Measurements from ENCODE around the gene SCYL2.
"Not testable (repeated sequence)": the region's sequence is repeated elsewhere in the genome, so short reads cannot be mapped to it uniquely, and the experiment has no call there.

Gene SCYL2

DNA sequence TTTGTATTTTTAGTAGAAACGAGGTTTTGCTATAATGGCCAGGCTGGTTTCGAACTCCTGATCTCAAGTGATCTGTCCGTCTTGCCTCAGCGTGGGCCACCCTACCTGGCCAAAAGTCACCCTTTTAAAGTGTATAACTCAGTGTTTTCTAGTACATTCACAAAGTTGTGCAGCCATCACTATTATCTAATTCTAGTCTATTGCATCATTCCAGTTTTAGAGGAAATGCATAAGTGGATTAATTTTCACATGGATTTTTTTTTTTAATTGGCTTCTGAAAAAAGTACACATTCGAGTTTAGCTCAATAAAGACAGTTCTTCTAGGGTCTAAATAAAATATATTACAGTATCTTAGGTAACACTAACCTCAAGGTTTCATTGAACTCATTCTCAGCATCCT, 3.8 kb upstream of the SCYL2 start:
- TF ChIP-seq CTCF (IDR thresholded peaks at IDR 0.05; ENCODE audit: control insufficient read depth, insufficient read depth, low read depth, low read length, missing control alignments) = no peak
- H3K4me3 ChIP-seq (ENCODE audit: control insufficient read depth, low read depth, low read length) = no peak overlapping the region
- DNase-seq (ENCODE audit: low read depth) = no peak

DNA sequence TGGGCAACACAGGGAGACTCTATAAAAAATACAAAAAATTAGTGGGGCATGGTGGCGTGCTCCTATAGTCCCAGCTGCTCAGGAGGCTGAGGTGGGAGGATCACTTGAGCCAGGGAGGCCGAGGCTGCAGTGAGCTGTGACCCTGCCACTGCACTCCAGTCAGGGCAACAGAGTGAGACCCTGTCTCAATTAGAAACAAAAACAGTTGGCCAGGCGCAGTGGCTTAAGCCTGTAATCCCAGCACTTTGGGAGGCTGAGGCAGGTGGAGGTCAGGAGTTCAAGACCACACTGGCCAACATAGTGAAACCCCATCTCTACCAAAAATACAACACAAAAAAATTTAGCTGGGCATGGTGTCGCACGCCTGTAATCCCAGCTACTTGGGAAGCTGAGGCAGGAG, 1.9 kb upstream of the SCYL2 start:
- H3K4me3 ChIP-seq (ENCODE audit: control insufficient read depth, low read depth, low read length); DNase-seq (ENCODE audit: low read depth): not testable (repeated sequence)

DNA sequence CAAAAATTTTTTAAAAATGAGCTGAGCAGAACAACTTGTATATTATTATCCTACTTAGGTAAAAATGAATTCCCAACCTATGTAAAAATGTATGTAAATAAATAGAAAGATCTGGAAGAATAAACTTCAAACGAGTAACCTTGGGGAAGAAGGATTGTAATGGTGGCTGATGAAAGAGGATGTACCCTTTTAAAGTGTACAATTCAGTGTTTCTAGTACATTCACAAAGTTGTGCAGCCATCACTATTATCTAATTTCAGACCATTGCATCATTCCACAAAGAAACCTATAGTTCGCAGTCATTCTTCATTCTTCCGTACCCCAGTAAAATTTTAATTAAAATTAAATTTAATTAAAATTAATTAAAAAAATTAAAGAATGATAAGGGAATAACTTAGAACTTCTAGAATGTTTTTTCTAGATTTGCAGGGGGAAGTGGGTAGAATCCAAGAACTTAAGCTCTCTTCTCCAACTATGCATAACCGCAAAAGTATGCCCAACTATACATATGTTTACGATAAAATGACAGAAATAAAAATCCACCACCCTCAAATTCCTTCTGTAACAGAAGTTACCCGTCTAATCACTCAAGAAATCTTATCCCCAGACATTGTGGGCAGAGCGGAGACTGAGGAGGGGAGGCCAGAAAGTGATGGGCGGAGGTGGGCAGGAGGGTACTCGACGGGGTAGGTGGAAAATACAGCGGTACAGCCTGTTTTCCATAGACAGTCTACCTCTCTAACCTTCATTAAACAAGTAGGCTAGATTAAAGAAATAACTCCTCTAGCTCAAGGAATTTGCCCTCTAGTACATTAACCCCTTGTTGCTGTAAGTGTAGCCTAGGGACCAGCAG, 1.0 kb upstream of the SCYL2 start:
- H3K4me3 ChIP-seq (ENCODE audit: control insufficient read depth, low read depth, low read length) = peak overlapping the region; percentile 78
- TF ChIP-seq CTCF (IDR thresholded peaks at IDR 0.05; ENCODE audit: control insufficient read depth, insufficient read depth, low read depth, low read length, missing control alignments) = no peak
- no peak for DNase-seq (ENCODE audit: low read depth)

GRCh38 chr12:100266585-100266834, 467 bp upstream of the SCYL2 start:
- no peak for TF ChIP-seq CTCF (IDR thresholded peaks at IDR 0.05; ENCODE audit: control insufficient read depth, insufficient read depth, low read depth, low read length, missing control alignments)
- no peak for DNase-seq (ENCODE audit: low read depth)
- peak overlapping the region; percentile 78 for H3K4me3 ChIP-seq (ENCODE audit: control insufficient read depth, low read depth, low read length)

- peak overlapping the region; percentile 78 for H3K4me3 ChIP-seq (ENCODE audit: control insufficient read depth, low read depth, low read length)
- DNase-seq (ENCODE audit: low read depth) = no peak
- no peak for TF ChIP-seq CTCF (IDR thresholded peaks at IDR 0.05; ENCODE audit: control insufficient read depth, insufficient read depth, low read depth, low read length, missing control alignments)
Observed at GRCh38 chr12:100267603-100268281, 765 bp downstream of the SCYL2 start.

GRCh38 chr12:100268835-100269564, 2.0 kb downstream of the SCYL2 start:
- no peak for TF ChIP-seq CTCF (IDR thresholded peaks at IDR 0.05; ENCODE audit: control insufficient read depth, insufficient read depth, low read depth, low read length, missing control alignments)
- H3K4me3 ChIP-seq (ENCODE audit: control insufficient read depth, low read depth, low read length) = peak overlapping the region; percentile 78
- no peak for DNase-seq (ENCODE audit: low read depth)

- H3K4me3 ChIP-seq (ENCODE audit: control insufficient read depth, low read depth, low read length) = no peak overlapping the region
- TF ChIP-seq CTCF (IDR thresholded peaks at IDR 0.05; ENCODE audit: control insufficient read depth, insufficient read depth, low read depth, low read length, missing control alignments) = no peak
- no peak for DNase-seq (ENCODE audit: low read depth)
Observed at GRCh38 chr12:100273782-100274181, 6.8 kb downstream of the SCYL2 start.
